T-helper 2 cell treated with Interferon-gamma antibody and Interleukin-4, amounts not matched to agents 5 μg/mL and 100 μg/mL, for 36 hours (primary cell): ENCODE measurements around the gene HJV.
A peak's percentile ranks its signal among the peaks of the same experiment; 100 is the strongest.
"Not testable (repeated sequence)": the region's sequence is repeated elsewhere in the genome, so short reads cannot be mapped to it uniquely, and the experiment has no call there.

Experiments used
- DNase-seq: peaks from one replicate; pipeline ENCODE4 v3.0.0; 2021; ENCODE audit warnings: low spot score
- H3K27ac Mint-ChIP-seq: one replicate; pipeline ENCODE4 v1.8.0; 2021; ENCODE audit warnings: mild to moderate bottlenecking, mixed read lengths
- H3K27me3 Mint-ChIP-seq: one replicate; pipeline ENCODE4 v1.8.0; 2021; ENCODE audit warnings: low read depth, mixed read lengths
- H3K36me3 Mint-ChIP-seq: one replicate; pipeline ENCODE4 v1.8.0; 2021; ENCODE audit warnings: low read depth, mixed read lengths
- H3K4me1 Mint-ChIP-seq: one replicate; pipeline ENCODE4 v1.8.0; 2021; ENCODE audit warnings: low read depth, mixed read lengths
- H3K4me3 Mint-ChIP-seq: one replicate; pipeline ENCODE4 v1.8.0; 2022; ENCODE audit warnings: mild to moderate bottlenecking, moderate library complexity, mixed read lengths
- H3K9me3 Mint-ChIP-seq: one replicate; pipeline ENCODE4 v1.8.0; 2021; ENCODE audit warnings: mixed read lengths

HJV gene

DNA sequence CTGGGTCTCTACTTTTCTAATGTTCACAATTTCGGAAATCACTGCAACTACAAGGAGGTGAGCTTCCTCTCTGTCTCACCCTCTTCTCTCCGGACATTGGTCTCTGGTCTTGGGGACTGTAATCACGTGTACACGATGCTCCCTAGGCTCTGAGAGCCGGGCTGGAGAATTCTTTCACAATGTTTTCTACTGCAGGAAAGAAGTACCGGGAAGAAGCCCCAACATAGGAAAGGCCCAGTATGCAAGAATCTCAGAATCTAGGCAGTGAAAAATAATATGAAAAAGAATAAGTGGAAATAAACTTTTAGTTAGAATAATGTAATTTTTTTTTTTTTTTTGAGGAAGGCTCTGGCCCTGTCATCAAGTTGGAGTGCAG, 13.5 kb upstream of the HJV start:
- Mint-ChIP-seq H3K9me3 (no peaks in the 10 kb centered on the region), H3K27me3 (peaks cover 24% of the 10 kb centered on the region), H3K27ac (peak overlapping the region; percentile 91), H3K4me3 (peak overlapping the region; percentile 93), H3K36me3 (peaks cover 1% of the 10 kb centered on the region), H3K4me1 (peaks cover 42% of the 10 kb centered on the region)
- DNase-seq = no peak

DNA sequence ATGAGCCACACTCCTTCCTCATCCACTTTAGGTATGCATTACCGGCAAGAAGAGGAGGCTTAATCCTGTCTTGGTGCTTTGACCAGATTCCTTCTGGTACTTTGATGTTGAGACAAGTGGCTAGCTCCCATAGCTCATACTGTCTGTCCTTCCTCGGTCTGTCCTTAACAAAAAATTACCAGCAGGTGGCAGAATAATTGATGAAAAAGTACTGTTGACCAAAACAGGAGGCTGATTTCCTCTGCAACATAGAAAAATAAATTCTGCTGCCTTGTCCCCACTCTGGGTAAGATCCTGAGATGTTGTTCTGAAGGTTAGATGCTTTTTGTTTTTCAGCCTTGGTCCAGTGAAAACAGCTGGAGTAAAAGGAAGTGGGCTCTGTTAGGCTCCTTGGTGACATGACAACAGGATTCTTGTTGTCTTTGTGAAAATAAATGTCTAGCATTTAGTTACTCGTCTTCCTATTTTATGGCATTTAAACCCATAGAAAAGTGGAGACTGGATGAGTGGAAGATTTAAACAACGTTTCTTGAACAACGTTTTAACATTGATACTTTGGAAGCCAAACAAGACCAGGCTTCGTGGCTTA, 11.2 kb upstream of the HJV start:
- Mint-ChIP-seq H3K4me1 (peaks cover 31% of the 10 kb centered on the region), H3K36me3 (peaks cover 1% of the 10 kb centered on the region), H3K27ac (no peak overlapping the region), H3K9me3 (no peaks in the 10 kb centered on the region), H3K27me3 (peaks cover 19% of the 10 kb centered on the region), H3K4me3 (no peak overlapping the region)
- DNase-seq = no peak

DNA sequence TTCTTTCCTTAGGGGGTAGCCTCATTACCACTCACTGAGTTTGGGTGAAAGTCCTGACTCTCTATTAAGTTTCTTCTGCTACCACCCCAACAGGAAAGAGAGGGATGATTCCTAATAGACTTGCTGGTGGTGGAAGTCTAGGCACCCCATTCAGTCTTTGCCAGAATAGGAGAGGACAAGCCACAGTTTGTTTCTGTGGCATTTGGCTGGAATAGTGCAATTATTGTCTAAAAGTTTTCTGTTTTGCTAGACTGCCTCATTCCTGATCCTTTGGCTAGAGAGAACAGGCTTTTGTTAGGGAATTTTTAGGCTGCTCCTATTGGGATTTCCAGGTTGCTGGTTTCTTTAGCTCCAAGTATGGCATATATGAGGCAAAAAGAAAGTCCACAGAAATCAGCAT, 9.9 kb upstream of the HJV start:
- Mint-ChIP-seq H3K27me3 (peaks cover 21% of the 10 kb centered on the region), H3K9me3 (no peaks in the 10 kb centered on the region), H3K27ac (no peak overlapping the region), H3K36me3 (peaks cover 1% of the 10 kb centered on the region), H3K4me3 (no peak overlapping the region), H3K4me1 (peaks cover 20% of the 10 kb centered on the region)
- no peak for DNase-seq

DNA sequence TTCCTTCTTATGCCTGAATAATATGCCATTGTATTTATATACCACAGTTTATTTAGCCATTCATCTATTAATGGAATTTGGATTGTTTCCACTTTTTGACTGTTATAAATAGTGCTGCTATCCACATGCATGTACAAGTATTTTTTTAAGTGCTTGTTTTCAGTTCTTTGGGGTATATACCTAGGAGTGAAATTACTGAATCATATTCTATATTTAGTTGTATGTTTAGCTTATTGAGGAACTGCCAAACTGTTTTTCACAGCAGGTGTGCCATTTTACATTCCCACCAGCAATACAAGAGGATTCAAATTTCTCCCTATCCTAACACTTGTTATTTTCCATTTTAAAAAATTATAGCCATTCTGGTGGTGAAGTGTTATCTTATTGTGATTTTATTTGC, 7.6 kb upstream of the HJV start:
- Mint-ChIP-seq H3K4me3 (no peak overlapping the region), H3K9me3 (no peaks in the 10 kb centered on the region), H3K36me3 (no peaks in the 10 kb centered on the region), H3K4me1 (peaks cover 10% of the 10 kb centered on the region), H3K27me3 (peaks cover 28% of the 10 kb centered on the region), H3K27ac (no peak overlapping the region)
- DNase-seq = no peak

DNA sequence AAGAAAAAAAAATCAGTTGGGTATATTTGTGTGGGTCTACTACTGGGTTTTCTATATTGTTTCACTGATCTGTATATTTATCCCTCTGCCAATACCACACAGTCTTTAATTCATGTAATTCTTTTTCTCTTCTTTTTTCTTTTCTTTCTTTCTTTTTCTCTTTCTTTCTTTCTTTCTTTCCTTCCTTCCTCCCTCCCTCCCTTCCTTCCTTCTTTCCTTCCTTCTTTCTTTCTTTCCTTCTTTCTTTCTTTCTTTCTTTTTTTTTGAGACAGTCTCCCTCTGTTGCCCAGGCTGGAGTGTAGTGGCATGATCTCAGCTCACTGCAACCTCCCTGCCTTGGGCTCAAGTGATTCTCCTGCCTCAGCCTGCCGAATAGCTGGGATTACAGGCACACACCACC, 5.1 kb upstream of the HJV start:
- H3K36me3 Mint-ChIP-seq, DNase-seq, H3K4me1 Mint-ChIP-seq, H3K27ac Mint-ChIP-seq, H3K4me3 Mint-ChIP-seq, H3K9me3 Mint-ChIP-seq: not testable (repeated sequence)
- H3K27me3 Mint-ChIP-seq = peaks cover 41% of the 10 kb centered on the region

DNA sequence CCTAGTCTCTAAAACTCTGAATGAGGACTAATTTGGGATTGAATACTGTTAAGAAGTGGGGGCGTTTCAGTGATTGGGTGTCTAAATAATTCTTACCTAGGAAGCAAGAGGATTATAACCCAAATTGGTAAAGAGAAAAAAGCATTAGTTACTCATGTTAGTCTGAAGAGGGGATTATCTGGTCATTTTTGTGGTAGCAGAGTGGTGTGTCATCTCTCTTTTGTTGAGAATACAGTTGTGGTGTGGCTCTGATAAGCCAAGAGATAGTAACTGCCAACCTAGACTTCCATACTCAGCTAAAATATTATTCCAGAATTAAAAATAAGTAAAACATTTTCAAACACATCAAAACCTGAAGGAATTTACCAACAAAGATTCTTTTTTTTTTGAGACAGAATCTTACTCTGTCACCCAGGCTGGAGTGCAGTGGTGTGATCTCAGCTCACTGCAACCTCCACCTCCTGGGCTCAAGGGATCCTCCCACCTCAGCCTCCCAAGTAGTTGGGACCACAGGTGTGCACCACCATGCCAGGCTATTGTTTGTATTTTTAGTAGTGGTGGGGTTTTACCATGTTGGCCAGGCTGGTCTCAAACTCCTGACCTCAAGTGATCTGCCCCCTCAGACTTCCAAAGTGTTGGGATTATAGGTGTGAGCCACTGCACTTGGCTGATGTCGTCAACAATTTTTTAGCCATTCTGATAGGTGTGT, 4.4 kb upstream of the HJV start:
- H3K27ac Mint-ChIP-seq, H3K4me3 Mint-ChIP-seq, DNase-seq, H3K9me3 Mint-ChIP-seq, H3K4me1 Mint-ChIP-seq, H3K36me3 Mint-ChIP-seq: not testable (repeated sequence)
- H3K27me3 Mint-ChIP-seq = peaks cover 44% of the 10 kb centered on the region

DNA sequence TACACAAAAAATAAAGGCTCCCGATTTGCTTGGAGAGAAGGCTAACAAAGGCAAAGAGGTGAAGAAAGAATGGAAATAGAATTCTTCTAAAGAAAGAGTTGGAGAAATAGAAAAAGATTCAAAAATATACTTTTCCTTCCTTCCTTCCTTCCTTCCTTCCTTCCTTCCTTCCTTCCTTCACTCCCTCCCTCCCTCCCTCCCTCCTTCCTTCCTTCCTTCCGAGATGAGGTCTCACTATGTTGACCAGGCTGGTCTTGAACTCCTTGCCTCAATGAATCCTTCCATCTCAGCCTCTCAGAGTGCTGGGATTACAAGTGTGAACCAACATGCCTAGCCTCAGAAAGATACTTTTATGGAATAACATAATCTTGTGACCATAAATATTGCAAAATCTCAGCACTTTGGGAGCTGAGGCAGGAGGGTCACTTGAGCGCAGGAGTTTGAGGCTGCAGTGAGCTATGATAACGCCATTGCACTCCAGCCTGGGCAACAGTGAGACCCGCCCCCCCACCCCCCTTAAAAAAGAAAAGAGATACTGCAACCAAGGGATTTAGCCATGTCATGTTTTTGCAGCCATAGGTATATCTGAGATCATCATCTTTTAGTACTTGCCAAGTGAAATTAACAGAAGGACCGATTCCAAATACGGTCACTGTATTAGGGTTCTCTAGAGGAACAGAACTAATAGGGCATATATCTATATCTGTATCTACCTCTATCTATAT, 1.0 kb upstream of the HJV start:
- H3K27ac Mint-ChIP-seq = no peak overlapping the region
- no peaks in the 10 kb centered on the region for H3K9me3 Mint-ChIP-seq
- H3K36me3 Mint-ChIP-seq = no peaks in the 10 kb centered on the region
- no peak for DNase-seq
- peaks cover 67% of the 10 kb centered on the region for H3K27me3 Mint-ChIP-seq
- peaks cover 9% of the 10 kb centered on the region for H3K4me1 Mint-ChIP-seq
- H3K4me3 Mint-ChIP-seq = no peak overlapping the region

DNA sequence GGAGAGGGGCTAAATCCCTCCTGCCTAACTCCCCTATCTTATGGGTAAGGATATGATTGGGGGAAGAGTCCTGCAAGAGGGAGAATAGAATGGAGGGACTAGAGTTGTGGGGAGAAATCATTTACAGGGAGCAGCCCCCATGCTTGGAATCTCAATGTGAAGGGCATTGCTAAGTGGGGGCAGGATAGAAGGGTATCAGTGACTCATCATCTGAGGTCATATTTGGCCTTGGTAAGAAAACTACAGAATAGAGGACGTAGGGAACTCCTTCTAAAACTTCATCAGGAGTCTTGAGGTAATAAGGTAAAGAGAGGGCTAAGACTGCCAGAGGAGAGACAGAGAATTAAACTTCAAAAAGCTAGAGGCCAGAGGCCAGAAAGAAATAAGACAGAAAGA, 487 bp downstream of the HJV start:
- no peak overlapping the region for H3K27ac Mint-ChIP-seq
- H3K4me3 Mint-ChIP-seq = no peak overlapping the region
- H3K36me3 Mint-ChIP-seq = no peaks in the 10 kb centered on the region
- peaks cover 9% of the 10 kb centered on the region for H3K4me1 Mint-ChIP-seq
- DNase-seq = no peak
- H3K27me3 Mint-ChIP-seq = peaks cover 77% of the 10 kb centered on the region
- H3K9me3 Mint-ChIP-seq = no peaks in the 10 kb centered on the region

DNA sequence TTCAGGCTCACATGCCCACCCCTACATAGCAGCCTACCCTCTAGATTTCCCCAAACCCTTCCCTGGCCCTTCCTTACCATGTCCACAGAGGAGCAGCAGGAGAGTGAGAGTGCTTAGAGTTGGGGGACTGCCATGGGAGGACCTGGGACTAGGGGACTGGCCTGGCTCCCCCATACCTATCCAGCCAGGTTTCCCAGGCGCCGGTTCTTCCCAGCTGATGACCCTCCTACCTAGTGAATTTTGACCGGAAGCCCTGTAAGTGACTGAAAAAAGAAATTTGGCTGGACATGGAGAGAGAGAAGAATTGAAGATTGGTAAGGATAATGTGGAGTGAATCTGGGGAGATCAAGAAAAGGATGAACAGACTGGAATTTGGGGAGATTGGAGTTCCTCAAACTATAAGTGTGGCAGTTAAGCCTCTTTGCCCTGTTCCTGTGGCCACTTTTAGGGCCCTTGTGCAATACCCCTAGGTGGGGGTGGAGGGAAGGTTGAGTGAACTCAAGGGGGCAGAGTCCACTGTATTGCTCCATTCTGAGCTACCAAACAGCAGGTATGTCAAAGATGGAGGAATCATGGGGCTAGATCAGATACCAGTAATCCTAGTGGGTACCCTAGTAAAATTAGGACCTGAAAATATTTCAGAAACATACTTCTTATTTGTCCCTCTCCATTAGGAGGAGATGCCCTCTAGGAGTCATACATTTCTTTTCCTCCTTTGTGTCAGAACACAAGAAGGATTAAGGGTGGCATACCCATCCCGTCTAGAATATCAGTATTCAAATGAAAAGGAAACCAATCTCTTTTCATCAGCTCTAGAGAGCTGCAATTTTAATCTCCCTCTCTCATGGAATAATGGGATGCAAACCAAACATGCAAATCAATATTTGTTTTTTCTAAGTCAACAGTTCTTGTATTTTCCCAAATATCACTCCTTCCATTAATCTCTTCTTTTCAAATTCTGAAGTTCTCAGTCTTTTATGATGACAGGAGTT, 1.2 kb downstream of the HJV start:
- no peaks in the 10 kb centered on the region for H3K36me3 Mint-ChIP-seq
- peaks cover 5% of the 10 kb centered on the region for H3K4me1 Mint-ChIP-seq
- H3K4me3 Mint-ChIP-seq = no peak overlapping the region
- H3K27ac Mint-ChIP-seq = no peak overlapping the region
- no peaks in the 10 kb centered on the region for H3K9me3 Mint-ChIP-seq
- no peak for DNase-seq
- H3K27me3 Mint-ChIP-seq = peaks cover 74% of the 10 kb centered on the region

DNA sequence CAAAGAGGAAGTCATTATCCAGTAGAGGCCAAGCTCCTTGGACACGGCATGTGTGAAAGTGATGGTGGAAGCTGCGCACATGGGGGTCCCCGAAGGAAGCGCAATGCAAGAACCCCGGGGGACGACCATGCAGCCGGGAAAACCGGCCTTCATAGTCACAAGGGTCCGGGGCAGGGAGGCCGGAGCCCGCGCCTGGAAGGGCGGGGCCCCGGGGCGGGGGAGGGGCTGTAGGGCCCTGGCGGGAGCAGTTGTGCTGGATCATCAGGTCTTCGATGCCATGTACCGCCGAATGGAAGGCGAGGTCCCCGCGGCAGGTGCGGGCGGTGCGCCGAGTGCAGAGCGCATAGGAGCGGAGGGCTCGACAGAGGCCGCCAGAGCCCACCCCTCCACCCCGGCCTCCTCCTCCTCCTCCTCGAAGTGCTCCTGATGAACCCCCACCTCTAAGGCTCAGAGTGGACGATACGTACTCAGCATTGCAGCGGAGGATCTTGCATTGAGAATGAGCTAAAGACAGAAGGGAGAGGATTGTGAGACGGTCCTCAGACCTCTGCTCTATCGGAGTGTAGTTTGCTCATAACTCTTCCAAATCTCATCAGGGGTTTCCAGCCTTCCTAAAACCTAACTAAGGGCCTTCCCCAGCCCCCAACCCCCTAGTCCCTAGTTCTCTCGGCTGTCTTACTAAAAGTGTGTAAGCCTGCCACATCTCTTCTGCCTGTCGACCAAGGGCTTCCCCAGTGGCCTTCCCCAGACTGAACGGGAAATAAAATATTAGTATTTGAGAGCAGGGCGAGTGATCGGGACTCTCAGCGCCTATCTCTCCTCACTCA, 2.1 kb downstream of the HJV start:
- Mint-ChIP-seq H3K36me3 (no peaks in the 10 kb centered on the region), H3K9me3 (no peaks in the 10 kb centered on the region), H3K27ac (no peak overlapping the region), H3K4me1 (peaks cover 5% of the 10 kb centered on the region), H3K27me3 (peaks cover 75% of the 10 kb centered on the region), H3K4me3 (peak overlapping the region; percentile 17)
- no peak for DNase-seq

DNA sequence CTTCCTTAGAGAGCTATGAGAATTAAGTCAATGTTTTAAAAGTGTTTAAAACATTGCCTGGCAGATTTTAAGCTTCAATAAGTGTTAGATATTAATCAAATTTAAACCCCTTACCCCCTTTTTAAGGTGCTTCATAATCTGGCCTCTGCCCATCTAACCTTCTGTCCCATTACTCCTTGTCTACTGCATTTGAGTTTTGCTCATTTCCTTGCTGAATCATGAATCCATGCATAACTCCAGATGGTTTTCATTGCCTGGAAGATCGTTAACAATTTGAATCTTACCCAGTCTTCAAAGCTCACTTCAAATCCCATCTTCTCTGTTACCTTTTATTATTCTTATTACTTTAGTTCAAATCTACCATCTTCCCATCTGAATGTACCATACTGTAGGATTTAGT, 4.6 kb downstream of the HJV start:
- Mint-ChIP-seq H3K9me3 (no peaks in the 10 kb centered on the region), H3K4me1 (peaks cover 10% of the 10 kb centered on the region), H3K27me3 (peaks cover 67% of the 10 kb centered on the region), H3K4me3 (no peak overlapping the region), H3K27ac (no peak overlapping the region), H3K36me3 (no peaks in the 10 kb centered on the region)
- no peak for DNase-seq

DNA sequence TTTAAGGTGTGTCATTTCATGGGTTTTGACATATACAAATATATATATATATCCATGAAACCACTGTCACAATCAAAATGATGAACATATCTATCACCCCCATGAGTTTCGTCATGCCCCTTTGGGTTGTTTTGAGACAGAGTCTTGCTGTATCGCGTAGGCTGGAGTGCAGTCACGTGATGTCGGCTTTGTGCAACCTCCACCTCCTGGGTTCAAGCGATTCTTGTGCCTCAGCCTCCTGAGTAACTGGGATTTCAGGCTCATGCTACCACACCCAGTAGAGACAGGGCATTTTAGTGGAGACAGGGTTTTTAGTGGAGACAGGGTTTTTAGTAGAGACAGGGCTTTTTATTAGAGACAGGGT, 8.0 kb downstream of the HJV start:
- Mint-ChIP-seq H3K4me1 (peaks cover 9% of the 10 kb centered on the region), H3K36me3 (no peaks in the 10 kb centered on the region), H3K4me3 (no peak overlapping the region), H3K9me3 (no peaks in the 10 kb centered on the region), H3K27me3 (peaks cover 37% of the 10 kb centered on the region), H3K27ac (no peak overlapping the region)
- no peak for DNase-seq
